HG02870 (cell line): ENCODE results near the gene AAMDC.
"Not testable (repeated sequence)": the region's sequence is repeated elsewhere in the genome, so short reads cannot be mapped to it uniquely, and the experiment has no call there.

Experiments used
- ATAC-seq: cut with Tn5 transposase; IDR thresholded peaks from one replicate; pipeline ENCODE4 v1.9.1; 2021; ENCODE audit warnings: mild to moderate bottlenecking, moderate library complexity; ENCODE audit not compliant: unreplicated experiment

Gene AAMDC

GRCh38 chr11:77883775-77884174 is 62.8 kb downstream of the AAMDC start:
- no peak for ATAC-seq

GRCh38 chr11:77884186-77884828 is 63.4 kb downstream of the AAMDC start:
- no peak for ATAC-seq

GRCh38 chr11:77884829-77885190 is 63.9 kb downstream of the AAMDC start:
- ATAC-seq = no peak

GRCh38 chr11:77886401-77886800 is 65.5 kb downstream of the AAMDC start:
- ATAC-seq = no peak

- not testable (repeated sequence) for ATAC-seq
These were observed 68.1 kb downstream of the AAMDC start for GRCh38 chr11:77889045-77889444.

- not testable (repeated sequence) for ATAC-seq
These were observed 69.2 kb downstream of the AAMDC start for GRCh38 chr11:77890100-77890614.

- not testable (repeated sequence) for ATAC-seq
These were observed 69.7 kb downstream of the AAMDC start for GRCh38 chr11:77890619-77891056.

GRCh38 chr11:77891256-77891655 is 70.3 kb downstream of the AAMDC start:
- ATAC-seq = not testable (repeated sequence)

- ATAC-seq = not testable (repeated sequence)
These were observed 70.8 kb downstream of the AAMDC start for GRCh38 chr11:77891703-77892102.

- not testable (repeated sequence) for ATAC-seq
These were observed 74.0 kb downstream of the AAMDC start for GRCh38 chr11:77894949-77895348.

- no peak for ATAC-seq
These were observed 87.9 kb downstream of the AAMDC start for GRCh38 chr11:77908835-77909234.

- no peak for ATAC-seq
These were observed 88.3 kb downstream of the AAMDC start for GRCh38 chr11:77909277-77909676.

- ATAC-seq = not testable (repeated sequence)
These were observed 89.9 kb downstream of the AAMDC start for GRCh38 chr11:77910828-77911227.

- not testable (repeated sequence) for ATAC-seq
These were observed 92.8 kb downstream of the AAMDC start for GRCh38 chr11:77913608-77914306.

- ATAC-seq = not testable (repeated sequence)
These were observed 93.4 kb downstream of the AAMDC start for GRCh38 chr11:77914307-77914791.

GRCh38 chr11:77917713-77918112 is 96.8 kb downstream of the AAMDC start:
- not testable (repeated sequence) for ATAC-seq
